GM12878 (cell line): Measurements from ENCODE around the gene SUGCT. TPM values are rescaled to one million over a fixed set of nuclear protein-coding genes. Genes with fewer than 3 reads are reported as not detected.

Source experiments
- ATAC-seq: fragments of 200-7000 bp; cut with Tn5 transposase; 3 replicates; pipeline ENCODE4 v1.9.1; 2020; ENCODE audit warnings: mild to moderate bottlenecking, moderate library complexity
- BruUV-seq: library from RNA; stranded (reverse); fragments of 400-500 nt; replicated peaks from 2 replicates; lab custom pipeline; 2021; lab: Mats Ljungman, UMichigan
- CTCF ChIA-PET: fragments of 300-600 bp; sonication (Branson Sonifier 250); formaldehyde crosslinking; extraction: SDS; loops from one replicate; lab custom pipeline; 2021; ENCODE audit warnings: inconsistent platforms; lab: Yijun Ruan, JAX
- POLR2A ChIA-PET: fragments of 350-600 bp; formaldehyde crosslinking; extraction: SDS; loops from one replicate; lab custom pipeline; 2021; ENCODE audit warnings: inconsistent platforms; lab: Charles Lee
- RAD21 ChIA-PET: fragments of 300-600 bp; sonication (Branson Sonifier 250); formaldehyde crosslinking; loops from one replicate; lab custom pipeline; 2023; ENCODE audit warnings: antibody characterized with exemption; ENCODE audit not compliant: unreplicated experiment; lab: Charles Lee
- SMC1A ChIA-PET: fragments of 300-600 bp; sonication (Branson Sonifier 250); formaldehyde crosslinking; loops from one replicate; lab custom pipeline; 2023; ENCODE audit not compliant: unreplicated experiment, uncharacterized antibody; lab: Charles Lee
- DNase-seq: peaks from one replicate; pipeline ENCODE4 v3.0.0-alpha.2; 2011; ENCODE audit warnings: low read depth, low spot score
- FAIRE-seq: peaks from 3 replicates; lab custom pipeline; 2011; peaks lifted over from hg19 to GRCh38; lab: Jason Lieb, UNC
- H2AFZ ChIP-seq: 2 replicates; pipeline ENCODE4 v1.6.0; 2011; ENCODE audit warnings: low read depth, low read length, control low read depth; ENCODE audit not compliant: control insufficient read depth
- H3K27ac ChIP-seq: 2 replicates; pipeline ENCODE4 v1.5.1; 2011; ENCODE audit warnings: control low read depth; ENCODE audit not compliant: control insufficient read depth, insufficient read depth
- H3K27me3 ChIP-seq, 2 experiments: replicated peaks in 1 of 2; 2 replicates each; pipeline versions ENCODE4 v1.6.0 to v1.6.1; 2011; ENCODE audit warnings: low read length in 1 of 2; ENCODE audit not compliant: control insufficient read depth in 2 of 2, insufficient read depth in 2 of 2
- H3K36me3 ChIP-seq, 2 experiments: 2 replicates each; pipeline ENCODE4 v1.5.1; 2011; ENCODE audit warnings: low read length in 1 of 2; ENCODE audit not compliant: control insufficient read depth in 2 of 2, insufficient read depth in 2 of 2
- H3K4me1 ChIP-seq: 2 replicates; pipeline ENCODE4 v1.6.1; 2011; ENCODE audit warnings: mild to moderate bottlenecking, low read length, moderate library complexity, mixed read lengths; ENCODE audit not compliant: control insufficient read depth, insufficient read depth
- H3K4me2 ChIP-seq: 2 replicates; pipeline ENCODE4 v1.6.0; 2011; ENCODE audit warnings: control low read depth; ENCODE audit not compliant: control insufficient read depth, insufficient read depth
- H3K4me3 ChIP-seq: fragments of 200-600 bp; sonication (generic); 2 replicates; pipeline ENCODE4 v1.5.1; 2016
- H3K79me2 ChIP-seq: 2 replicates; pipeline ENCODE4 v1.6.0; 2011; ENCODE audit warnings: low read length; ENCODE audit not compliant: control insufficient read depth, insufficient read depth
- H3K9ac ChIP-seq: 2 replicates; pipeline ENCODE4 v1.8.0; 2011; ENCODE audit warnings: low read length, control low read depth, mixed read lengths; ENCODE audit not compliant: control insufficient read depth, insufficient read depth
- H3K9me3 ChIP-seq: replicated peaks from 3 replicates; pipeline ENCODE4 v1.5.1; 2011; ENCODE audit warnings: mild to moderate bottlenecking, low read length; ENCODE audit not compliant: control insufficient read depth, insufficient read depth
- H4K20me1 ChIP-seq: 2 replicates; pipeline ENCODE4 v1.6.0; 2011; ENCODE audit not compliant: control insufficient read depth, insufficient read depth
- BACH1 ChIP-seq: fragments of 450-650 bp; IDR thresholded peaks from 2 replicates; pipeline ENCODE4 v1.6.1; 2017; ENCODE audit warnings: mild to moderate bottlenecking, borderline replicate concordance
- CBX5 ChIP-seq: sonication (generic); IDR thresholded peaks from 2 replicates; pipeline ENCODE4 v1.6.1; 2016; ENCODE audit warnings: low read depth, moderate library complexity, mild to moderate bottlenecking, inconsistent platforms
- CHD4 ChIP-seq: fragments of 200-600 bp; sonication (generic); IDR thresholded peaks from 2 replicates; pipeline ENCODE4 v1.6.1; 2016; ENCODE audit warnings: mild to moderate bottlenecking
- FOXK2 ChIP-seq: fragments of 450-650 bp; IDR thresholded peaks from 2 replicates; pipeline ENCODE4 v1.6.1; 2017; ENCODE audit warnings: mild to moderate bottlenecking, moderate library complexity
- FOXM1 ChIP-seq: IDR thresholded peaks from 2 replicates; pipeline ENCODE4 v1.6.1; 2012; ENCODE audit warnings: low read depth, mild to moderate bottlenecking, inconsistent platforms, low read length, moderate library complexity
- LARP7 ChIP-seq: fragments of 450-650 bp; IDR thresholded peaks from 2 replicates; pipeline ENCODE4 v1.6.1; 2017; ENCODE audit warnings: mild to moderate bottlenecking
- MTA3 ChIP-seq: IDR thresholded peaks from 2 replicates; pipeline ENCODE4 v1.6.1; 2012; ENCODE audit warnings: low read length, inconsistent platforms, borderline replicate concordance
- NBN ChIP-seq: fragments of 450-650 bp; IDR thresholded peaks from 2 replicates; pipeline ENCODE4 v1.6.1; 2016
- SPI1 ChIP-seq: IDR thresholded peaks from 2 replicates; pipeline ENCODE4 v1.6.1; 2011; ENCODE audit warnings: low read depth, mild to moderate bottlenecking, low read length, moderate library complexity, borderline replicate concordance; ENCODE audit not compliant: insufficient read depth
- SREBF2 ChIP-seq: IDR thresholded peaks from 2 replicates; pipeline ENCODE4 v1.6.1; 2012; ENCODE audit warnings: mild to moderate bottlenecking, low read length
- STAT1 ChIP-seq: fragments of 450-650 bp; conservative IDR thresholded peaks from 2 replicates; pipeline ENCODE4 v1.6.1; 2014; ENCODE audit warnings: antibody characterized with exemption, mild to moderate bottlenecking
- STAT3 ChIP-seq: IDR thresholded peaks from 2 replicates; pipeline ENCODE4 v1.6.1; 2011; ENCODE audit warnings: low read depth, low read length, improper control_type of control experiment
- TBL1XR1 ChIP-seq: IDR thresholded peaks from 2 replicates; pipeline ENCODE4 v1.6.1; 2012; ENCODE audit warnings: low read depth, low read length, improper control_type of control experiment
- ZNF207 ChIP-seq: fragments of 450-650 bp; IDR thresholded peaks from 2 replicates; pipeline ENCODE4 v1.6.1; 2014; ENCODE audit warnings: antibody characterized with exemption, mild to moderate bottlenecking, borderline replicate concordance
- ZNF274 ChIP-seq: IDR thresholded peaks from one replicate; pipeline ENCODE4 v1.8.0; 2011; ENCODE audit not compliant: insufficient read length, insufficient read depth
- ZNF592 ChIP-seq: fragments of 450-650 bp; IDR thresholded peaks from 2 replicates; pipeline ENCODE4 v1.6.1; 2017; ENCODE audit warnings: mild to moderate bottlenecking, moderate library complexity
- WGBS: methylation state at CpG from one replicate; pipeline ENCODE4 v1.1.6; 2016; ENCODE audit warnings: low lambda C conversion rate; ENCODE audit not compliant: insufficient replicate concordance, insufficient coverage; ENCODE audit errors: missing lambda C conversion rate; 5-methylcytosine and 5-hydroxymethylcytosine counted together
- in situ Hi-C: fragments of 300-500 bp; cut with MboI; formaldehyde crosslinking; loops from 9 replicates; pipeline ENCODE4 v1.14.3; 2018; ENCODE audit warnings: mixed read lengths
- intact Hi-C: fragments of 100-400 bp; cut with micrococcal nuclease; formaldehyde crosslinking; loops from one replicate; pipeline ENCODE4 v1.14.2; 2022; ENCODE audit not compliant: unreplicated experiment
- polyA plus RNA-seq, 11 experiments: library from polyadenylated mRNA; depleted of rRNA in 4 of 11; unstranded in 6 of 11; stranded (reverse) in 5 of 11; fragments of >200 nt; fragmentation: Nextera tagmentation in 4 of 11; fragmentation: Illumina TruSeq in 1 of 11; extraction: Ambion mirVana in 4 of 11; extraction: Trizol in 1 of 11; gene quantifications; 1 replicate in 1 of 11; 2 replicates in 10 of 11; pipeline versions ENCODE4 v1.2.1 to v1.2.3, GENCODE V29; 2011 to 2016; ENCODE audit warnings: inconsistent platforms in 2 of 11, missing spikeins in 2 of 11, low read depth in 1 of 11
- total RNA-seq, 4 experiments: library from RNA; depleted of rRNA in 3 of 4; stranded (reverse); fragments of >200 nt in 3 of 4; fragmentation: Illumina TruSeq in 1 of 4; extraction: Trizol in 1 of 4; gene quantifications; 2 replicates each; pipeline versions ENCODE4 v1.2.1 to v1.2.3, GENCODE V29; 2013 to 2021

Gene SUGCT
- total and polyA plus RNA-seq, 10 of the 15 experiments (the other 5 are each of a cell fraction or from before 2014, with no cell fraction given), result 0.08 to 1.2 (median 0.67) TPM; not detected in 1

- 88% methylated on average over 3 of the region's 3 CpGs for WGBS
- in situ Hi-C loops (no loop called here), intact Hi-C loops (no loop called here)
- Histone ChIP-seq H3K9ac (no peak overlapping the region), H3K9me3 (no peaks in the 10 kb centered on the region), H3K4me3 (no peak overlapping the region), H2AFZ (no peak overlapping the region), H4K20me1 (no peaks in the 10 kb centered on the region), H3K79me2 (no peaks in the 10 kb centered on the region), H3K27ac (no peak overlapping the region), H3K36me3 (no peaks in the 10 kb centered on the region), H3K4me2 (no peak overlapping the region), H3K27me3 (no peaks in the 10 kb centered on the region), H3K4me1 (no peaks in the 10 kb centered on the region)
- no peak for DNase-seq
- CTCF ChIA-PET, result no interaction called here
- no peak for ATAC-seq
- SMC1A ChIA-PET, result interaction anchor here (1.2 kb wide), 1 partner anchor 11 kb away, joined by 4 read pairs; no protein-coding TSS in a partner anchor
- no peak for TF ChIP-seq FOXK2
- TF ChIP-seq ZNF592, result no peak
- TF ChIP-seq ZNF274, result no peak
- no peak for TF ChIP-seq CBX5
- TF ChIP-seq BACH1, result no peak
- TF ChIP-seq MTA3, result no peak
- TF ChIP-seq CHD4, result no peak
- no peak for TF ChIP-seq STAT3
- no peak for TF ChIP-seq ZNF207
- no peak for TF ChIP-seq LARP7
- TF ChIP-seq SPI1, result no peak
- no peak for TF ChIP-seq NBN
- TF ChIP-seq TBL1XR1, result no peak
- TF ChIP-seq SREBF2, result no peak
- TF ChIP-seq FOXM1, result no peak
- no peak for TF ChIP-seq STAT1
- RAD21 ChIA-PET, result no interaction called here
- FAIRE-seq, result no peak
- no TSS peak for BruUV-seq
- POLR2A ChIA-PET, result no interaction called here
Measured at GRCh38 chr7:40772096-40772495, 637.3 kb downstream of the SUGCT start.
